ENCODE measurements around the gene PPP1R3E.

The PPP1R3E gene

GRCh38 chr14:23296012-23296777 lies 6.5 kb downstream of the PPP1R3E start:
- TF ChIP-seq CTCF (IDR thresholded peaks at IDR 0.05): no peak

GRCh38 chr14:23294734-23295561 lies 7.7 kb downstream of the PPP1R3E start:
- TF ChIP-seq CTCF (IDR thresholded peaks at IDR 0.05): peak; percentile 90

- no peak for TF ChIP-seq CTCF (IDR thresholded peaks at IDR 0.05)
Measured at GRCh38 chr14:23286902-23287479, 15.7 kb downstream of the PPP1R3E start.

- TF ChIP-seq CTCF (IDR thresholded peaks at IDR 0.05): no peak
Measured at GRCh38 chr14:23286020-23286901, 16.4 kb downstream of the PPP1R3E start, which contains the start of gene HOMEZ. HOMEZ (minus strand) TSS chr14:23286132; CDS start chr14:23285952, 180 bp downstream.

GRCh38 chr14:23285530-23286019 lies 17.1 kb downstream of the PPP1R3E start:
- TF ChIP-seq CTCF (IDR thresholded peaks at IDR 0.05): no peak

GRCh38 chr14:23284654-23285529 lies 17.8 kb downstream of the PPP1R3E start:
- TF ChIP-seq CTCF (IDR thresholded peaks at IDR 0.05): no peak
